Parathyroid adenoma (tissue), 2 donors: Measurements from ENCODE around the gene GPC6.

Source experiments
- H2AFZ ChIP-seq: fragments of 300-600 bp; sonication (generic); one replicate; pipeline ENCODE4 v1.7.0; 2017; ENCODE audit warnings: antibody characterized with exemption, mild to moderate bottlenecking
- H3K27ac ChIP-seq: fragments of 300-600 bp; sonication (generic); one replicate; pipeline ENCODE4 v1.7.0; 2017
- H3K27me3 ChIP-seq: fragments of 300-600 bp; sonication (generic); one replicate; pipeline ENCODE4 v1.7.0; 2017; ENCODE audit warnings: low read length; ENCODE audit not compliant: control insufficient read depth, insufficient read depth
- H3K36me3 ChIP-seq: fragments of 300-600 bp; sonication (generic); one replicate; pipeline ENCODE4 v1.7.0; 2017; ENCODE audit warnings: low read length; ENCODE audit not compliant: control insufficient read depth, insufficient read depth
- H3K4me1 ChIP-seq: fragments of 300-600 bp; sonication (generic); one replicate; pipeline ENCODE4 v1.7.0; 2017; ENCODE audit warnings: control low read depth
- H3K4me2 ChIP-seq: fragments of 300-600 bp; sonication (generic); one replicate; pipeline ENCODE4 v1.7.0; 2017; ENCODE audit warnings: low read length
- H3K4me3 ChIP-seq: fragments of 300-600 bp; sonication (generic); one replicate; pipeline ENCODE4 v1.7.0; 2017; ENCODE audit warnings: low read depth, low read length
- H3K79me2 ChIP-seq: fragments of 300-600 bp; sonication (generic); one replicate; pipeline ENCODE4 v1.7.0; 2017; ENCODE audit warnings: control low read depth
- H3K9ac ChIP-seq: fragments of 300-600 bp; sonication (generic); one replicate; pipeline ENCODE4 v1.7.0; 2017; ENCODE audit warnings: mild to moderate bottlenecking
- H3K9me3 ChIP-seq: fragments of 300-600 bp; sonication (generic); one replicate; pipeline ENCODE4 v1.7.0; 2017; ENCODE audit warnings: low read length; ENCODE audit not compliant: control insufficient read depth
- TF ChIP-seq, protein P1 (sequence below): fragments of 300-600 bp; sonication (generic); IDR thresholded peaks from one replicate; pipeline ENCODE4 v1.7.0; 2017; ENCODE audit warnings: antibody characterized with exemption, mild to moderate bottlenecking
- donor health status: primary hyperparathyroidism.

The GPC6 gene

DNA sequence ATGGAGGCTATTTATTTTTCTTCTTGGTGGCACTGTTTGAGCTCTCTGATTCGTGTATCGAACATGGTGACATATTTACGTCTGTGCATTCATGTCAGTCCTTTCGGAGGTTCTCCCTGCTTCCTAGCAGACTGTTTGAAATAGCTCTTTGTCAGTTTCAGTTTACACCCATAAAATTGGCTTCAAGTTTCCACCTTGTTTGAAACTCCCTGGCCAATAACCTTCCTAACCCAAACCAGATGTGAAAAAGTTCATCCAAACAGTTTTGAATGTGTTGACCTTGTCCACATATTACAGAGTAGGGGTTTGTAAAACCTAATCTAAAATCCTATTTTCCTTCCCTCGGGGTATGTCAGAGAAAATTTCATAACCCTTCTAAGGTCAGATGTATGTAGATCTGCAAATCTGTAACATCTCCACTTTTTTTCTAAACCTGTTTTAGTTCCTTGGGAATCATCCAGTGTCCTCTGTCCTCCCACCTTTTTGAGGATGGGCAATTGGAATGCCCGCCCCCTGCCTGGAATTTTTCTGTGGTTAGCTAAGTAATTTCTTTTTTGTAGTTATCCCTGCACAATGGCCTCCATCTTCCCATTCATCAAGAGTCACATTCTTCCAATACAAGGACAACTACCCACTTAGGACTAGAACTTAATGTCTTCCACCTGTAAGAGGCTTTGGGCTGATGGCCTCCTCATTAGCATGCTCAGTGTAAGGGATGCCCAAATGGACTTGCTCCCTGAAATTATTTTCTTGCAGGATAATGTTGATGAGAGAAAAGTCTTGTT, 499.8 kb downstream of the GPC6 start:
- no peaks in the 10 kb centered on the region for H3K9me3 ChIP-seq
- no peaks in the 10 kb centered on the region for H3K36me3 ChIP-seq
- H3K4me1 ChIP-seq = no peaks in the 10 kb centered on the region
- no peak overlapping the region for H3K4me3 ChIP-seq
- no peak overlapping the region for H3K9ac ChIP-seq
- no peaks in the 10 kb centered on the region for H3K27me3 ChIP-seq
- H3K4me2 ChIP-seq = no peak overlapping the region
- H3K79me2 ChIP-seq = no peaks in the 10 kb centered on the region
- no peak overlapping the region for H3K27ac ChIP-seq
- TF ChIP-seq, protein P1, sequence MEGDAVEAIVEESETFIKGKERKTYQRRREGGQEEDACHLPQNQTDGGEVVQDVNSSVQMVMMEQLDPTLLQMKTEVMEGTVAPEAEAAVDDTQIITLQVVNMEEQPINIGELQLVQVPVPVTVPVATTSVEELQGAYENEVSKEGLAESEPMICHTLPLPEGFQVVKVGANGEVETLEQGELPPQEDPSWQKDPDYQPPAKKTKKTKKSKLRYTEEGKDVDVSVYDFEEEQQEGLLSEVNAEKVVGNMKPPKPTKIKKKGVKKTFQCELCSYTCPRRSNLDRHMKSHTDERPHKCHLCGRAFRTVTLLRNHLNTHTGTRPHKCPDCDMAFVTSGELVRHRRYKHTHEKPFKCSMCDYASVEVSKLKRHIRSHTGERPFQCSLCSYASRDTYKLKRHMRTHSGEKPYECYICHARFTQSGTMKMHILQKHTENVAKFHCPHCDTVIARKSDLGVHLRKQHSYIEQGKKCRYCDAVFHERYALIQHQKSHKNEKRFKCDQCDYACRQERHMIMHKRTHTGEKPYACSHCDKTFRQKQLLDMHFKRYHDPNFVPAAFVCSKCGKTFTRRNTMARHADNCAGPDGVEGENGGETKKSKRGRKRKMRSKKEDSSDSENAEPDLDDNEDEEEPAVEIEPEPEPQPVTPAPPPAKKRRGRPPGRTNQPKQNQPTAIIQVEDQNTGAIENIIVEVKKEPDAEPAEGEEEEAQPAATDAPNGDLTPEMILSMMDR = no peak
- H2AFZ ChIP-seq = no peak overlapping the region

DNA sequence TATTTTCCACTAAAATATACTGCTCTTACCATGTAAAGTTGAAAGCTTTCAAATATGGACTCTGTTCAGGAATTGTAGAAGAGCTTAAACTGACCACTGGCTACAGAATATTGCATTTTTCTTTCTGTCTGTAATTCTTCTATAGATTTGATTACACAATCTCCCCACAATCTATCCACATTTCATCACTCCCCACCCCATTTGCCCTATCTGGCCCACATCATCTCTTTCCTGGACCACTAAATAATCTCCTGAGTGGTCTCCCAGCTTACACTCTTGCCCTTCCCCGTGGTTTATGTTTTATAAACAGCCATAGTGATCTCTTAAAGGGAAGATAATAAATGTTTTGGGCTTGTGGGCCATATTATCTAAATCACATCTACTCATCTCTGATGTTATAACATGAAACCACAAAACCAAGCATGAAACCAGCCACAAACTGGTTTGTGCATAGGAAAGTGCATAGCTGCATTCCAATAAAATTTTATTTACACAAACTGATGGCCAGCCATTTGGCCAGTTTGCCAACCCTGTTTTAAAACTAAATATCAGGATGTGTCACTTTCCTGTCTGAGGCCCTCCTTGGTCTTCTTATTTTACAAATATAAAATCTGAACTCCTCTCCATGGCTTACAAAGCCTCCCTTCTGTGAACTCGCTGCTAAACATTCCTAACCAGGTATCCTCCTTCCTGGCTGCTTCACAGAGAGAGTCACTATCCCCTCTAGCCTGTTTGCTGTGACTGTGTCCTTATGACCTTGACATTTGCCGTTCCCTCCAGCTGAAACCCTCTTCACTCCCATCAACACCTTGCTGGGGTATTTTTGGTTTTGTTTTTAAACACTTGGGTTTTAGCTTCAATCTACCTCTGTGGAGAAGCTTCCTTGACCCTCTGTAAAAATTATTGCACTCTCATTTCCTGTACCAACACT, 500.9 kb downstream of the GPC6 start:
- TF ChIP-seq, protein P1 = no peak
- Histone ChIP-seq H3K27ac (no peak overlapping the region), H3K36me3 (no peaks in the 10 kb centered on the region), H3K4me2 (no peak overlapping the region), H3K9me3 (no peaks in the 10 kb centered on the region), H2AFZ (peak overlapping the region; percentile 28), H3K79me2 (no peaks in the 10 kb centered on the region), H3K9ac (no peak overlapping the region), H3K4me1 (no peaks in the 10 kb centered on the region), H3K27me3 (no peaks in the 10 kb centered on the region), H3K4me3 (no peak overlapping the region)

DNA sequence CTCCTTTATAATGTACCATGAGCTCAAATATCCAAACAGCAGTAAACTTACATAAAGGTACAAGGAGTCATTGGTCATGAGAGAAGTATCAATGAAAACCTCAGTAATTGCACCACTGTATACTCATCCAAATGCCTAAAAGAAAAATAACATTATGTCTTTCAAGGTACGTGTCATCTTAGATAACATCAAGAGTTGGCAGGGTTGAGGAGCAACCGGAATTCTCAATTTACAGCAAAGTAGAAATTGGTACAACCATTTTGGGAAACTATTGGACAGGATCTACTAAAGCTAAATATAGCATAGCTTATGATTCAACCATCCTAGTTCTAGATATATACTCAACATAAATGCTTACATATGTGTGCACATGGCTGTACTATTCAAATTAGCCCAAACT, 502.8 kb downstream of the GPC6 start:
- Histone ChIP-seq H3K4me2 (no peak overlapping the region), H3K27ac (no peak overlapping the region), H3K36me3 (no peaks in the 10 kb centered on the region), H3K4me1 (no peaks in the 10 kb centered on the region), H3K79me2 (no peaks in the 10 kb centered on the region), H3K9me3 (no peaks in the 10 kb centered on the region), H3K27me3 (no peaks in the 10 kb centered on the region), H2AFZ (no peak overlapping the region), H3K4me3 (no peak overlapping the region), H3K9ac (no peak overlapping the region)
- TF ChIP-seq, protein P1 = no peak

DNA sequence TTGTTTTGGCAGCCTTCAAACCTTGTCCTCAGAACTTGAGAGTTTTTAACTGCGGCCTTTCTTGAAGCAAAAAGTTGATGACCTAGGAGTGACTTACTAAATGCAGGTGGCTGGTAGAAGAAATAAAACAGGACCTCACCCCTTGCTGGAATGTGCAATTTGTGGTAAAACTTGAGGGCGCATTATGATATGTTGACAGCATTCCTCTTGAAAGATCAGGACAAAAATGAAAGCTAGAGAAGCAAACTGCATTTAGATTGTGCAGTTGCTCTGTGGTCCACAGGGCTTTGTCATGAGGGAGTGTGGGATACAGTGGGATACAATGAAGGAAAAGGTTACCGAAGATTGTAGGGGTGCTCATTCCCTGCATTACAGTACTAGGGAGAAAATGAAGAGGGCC, 504.2 kb downstream of the GPC6 start:
- Histone ChIP-seq H3K4me3 (no peak overlapping the region), H3K36me3 (no peaks in the 10 kb centered on the region), H3K9me3 (no peaks in the 10 kb centered on the region), H2AFZ (peak overlapping the region; percentile 17), H3K79me2 (no peaks in the 10 kb centered on the region), H3K9ac (no peak overlapping the region), H3K4me1 (no peaks in the 10 kb centered on the region), H3K27ac (no peak overlapping the region), H3K27me3 (no peaks in the 10 kb centered on the region), H3K4me2 (no peak overlapping the region)
- TF ChIP-seq, protein P1 = no peak
